Spleen (tissue), 11 donors: ENCODE results near the gene BSND. TPM values are rescaled to one million over a fixed set of nuclear protein-coding genes. Genes with fewer than 3 reads are reported as not detected.

Experiments
- DNase-seq: peaks from one replicate; pipeline ENCODE4 v3.0.0-alpha.2; 2020
- H3K27ac ChIP-seq, 8 donors: fragments of 200-600 bp; sonication (generic) in 7 of 8; 1 replicate in 4 of 8; 2 replicates in 4 of 8; pipeline versions ENCODE4 v1.5.0 to v1.8.0; 2016 to 2021; ENCODE audit warnings: inconsistent platforms in 4 of 8, mild to moderate bottlenecking in 4 of 8, moderate library complexity in 1 of 8
- H3K27me3 ChIP-seq, 7 donors: fragments of 200-600 bp; sonication (generic) in 6 of 7; replicated peaks in 1 of 7; 1 replicate in 4 of 7; 2 replicates in 3 of 7; pipeline versions ENCODE4 v1.5.0 to v1.8.0; 2016 to 2021; ENCODE audit warnings: inconsistent platforms in 3 of 7, mild to moderate bottlenecking in 1 of 7
- H3K36me3 ChIP-seq, 6 donors: fragments of 200-600 bp; sonication (generic) in 5 of 6; 1 replicate in 4 of 6; 2 replicates in 2 of 6; pipeline versions ENCODE4 v1.5.0 to v1.8.0; 2016 to 2021; ENCODE audit warnings: inconsistent platforms in 2 of 6
- H3K4me1 ChIP-seq, 6 donors: fragments of 200-600 bp; sonication (generic) in 5 of 6; 1 replicate in 3 of 6; 2 replicates in 3 of 6; pipeline versions ENCODE4 v1.5.0 to v1.8.0; 2016 to 2021; ENCODE audit warnings: inconsistent platforms in 3 of 6
- H3K4me3 ChIP-seq, 8 donors: fragments of 200-600 bp; sonication (generic) in 7 of 8; 1 replicate in 4 of 8; 2 replicates in 4 of 8; pipeline versions ENCODE4 v1.5.0 to v1.8.0; 2016 to 2021; ENCODE audit warnings: inconsistent platforms in 4 of 8, mild to moderate bottlenecking in 4 of 8, moderate library complexity in 2 of 8
- H3K9me3 ChIP-seq, 8 donors: fragments of 200-600 bp; sonication (generic) in 7 of 8; 1 replicate in 4 of 8; 2 replicates in 4 of 8; pipeline versions ENCODE4 v1.5.0 to v1.8.0; 2016 to 2021; ENCODE audit warnings: inconsistent platforms in 4 of 8
- POLR2A ChIP-seq, 3 donors: fragments of 450-650 bp; IDR thresholded peaks; one replicate each; pipeline ENCODE4 v1.5.1; 2017; ENCODE audit warnings: antibody characterized with exemption in 3 of 3, mild to moderate bottlenecking in 1 of 3
- POLR2AphosphoS5 ChIP-seq, 3 donors: sonication (generic); formaldehyde crosslinking; IDR thresholded peaks; one replicate each; pipeline ENCODE4 v1.5.1; 2017; ENCODE audit warnings: antibody characterized with exemption in 3 of 3
- WGBS, 5 donors: extraction: QIAGEN DNeasy Blood & Tissue Kit in 3 of 5; methylation state at CpG; one replicate each; pipeline versions ENCODE4 v1.1.5 to v1.1.7; 2013 to 2018; 5-methylcytosine and 5-hydroxymethylcytosine counted together
- intact Hi-C: fragments of 100-400 bp; cut with DNase I; formaldehyde crosslinking; loops from one replicate; pipeline ENCODE4 v1.15.0; 2023; ENCODE audit warnings: low total_unique reads
- polyA plus RNA-seq, 3 donors: library from polyadenylated mRNA; stranded (reverse); fragments of 200-250 nt; gene quantifications; one replicate each; pipeline ENCODE4 v1.2.1, GENCODE V29; 2013
- total RNA-seq, 7 donors: library from RNA; depleted of rRNA in 3 of 7; stranded (reverse); fragments of >200 nt in 3 of 7; fragmentation: NEBNext Ultra II Directional in 4 of 7; extraction: Animal tissue kit (Norgen Biotek cat#: 25700) in 4 of 7; gene quantifications; one replicate each; pipeline versions ENCODE4 v1.1.0 to v1.2.1, GENCODE V29; 2016 to 2021
- TF ChIP-seq, protein P1 (sequence below), 11 experiments: fragments of 200-600 bp in 7 of 11; fragments of 450-650 bp in 4 of 11; sonication (generic) in 4 of 11; IDR thresholded peaks in 8 of 11; conservative IDR thresholded peaks in 3 of 11; 1 replicate in 7 of 11; 2 replicates in 4 of 11; pipeline versions ENCODE4 v1.4.0 to v1.8.0; 2016 to 2021; ENCODE audit warnings: antibody characterized with exemption in 11 of 11, inconsistent platforms in 4 of 11, mild to moderate bottlenecking in 1 of 11
- donor health status: healthy with polysubstance abuse.
- donor health status: DM: no; HTN: no; CAD: no; lungs with moderate emphysema.
- donor health status: DM: no; HTN: no; CAD: no.
- donor health status: Bipolar disorder and iron deficiency.
- donor health status: healthy.
- donor health status: DM: no; HTN: no; CAD: no.
- donor health status: DM: yes; HTN: yes; CAD: no.

BSND gene
- total and polyA plus RNA-seq, 10 donors = 0.02 to 0.20 (median 0.09) TPM; not detected in 5

- peaks cover 7 to 27% (median 20%) of the 10 kb centered on the region in 6 donors for H3K4me1 ChIP-seq
- intact Hi-C loops = no loop called here
- no peaks in the 10 kb centered on the region for H3K9me3 ChIP-seq
- no peaks in the 10 kb centered on the region for H3K36me3 ChIP-seq
- no peak for TF ChIP-seq POLR2A (IDR thresholded peaks at IDR 0.05)
- TF ChIP-seq, protein P1, sequence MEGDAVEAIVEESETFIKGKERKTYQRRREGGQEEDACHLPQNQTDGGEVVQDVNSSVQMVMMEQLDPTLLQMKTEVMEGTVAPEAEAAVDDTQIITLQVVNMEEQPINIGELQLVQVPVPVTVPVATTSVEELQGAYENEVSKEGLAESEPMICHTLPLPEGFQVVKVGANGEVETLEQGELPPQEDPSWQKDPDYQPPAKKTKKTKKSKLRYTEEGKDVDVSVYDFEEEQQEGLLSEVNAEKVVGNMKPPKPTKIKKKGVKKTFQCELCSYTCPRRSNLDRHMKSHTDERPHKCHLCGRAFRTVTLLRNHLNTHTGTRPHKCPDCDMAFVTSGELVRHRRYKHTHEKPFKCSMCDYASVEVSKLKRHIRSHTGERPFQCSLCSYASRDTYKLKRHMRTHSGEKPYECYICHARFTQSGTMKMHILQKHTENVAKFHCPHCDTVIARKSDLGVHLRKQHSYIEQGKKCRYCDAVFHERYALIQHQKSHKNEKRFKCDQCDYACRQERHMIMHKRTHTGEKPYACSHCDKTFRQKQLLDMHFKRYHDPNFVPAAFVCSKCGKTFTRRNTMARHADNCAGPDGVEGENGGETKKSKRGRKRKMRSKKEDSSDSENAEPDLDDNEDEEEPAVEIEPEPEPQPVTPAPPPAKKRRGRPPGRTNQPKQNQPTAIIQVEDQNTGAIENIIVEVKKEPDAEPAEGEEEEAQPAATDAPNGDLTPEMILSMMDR (IDR thresholded peaks at IDR 0.05 in 8 of 11, conservative IDR thresholded peaks at IDR 0.05 in 3 of 11) = no peak
- peak in 1 of 3 donors; percentile 80 for TF ChIP-seq POLR2AphosphoS5 (IDR thresholded peaks at IDR 0.05)
- peaks cover 0 to 1% (median 0%) of the 10 kb centered on the region in 7 donors for H3K27me3 ChIP-seq
- peak overlapping the region in 1 of 8 donors; percentile 47 for H3K4me3 ChIP-seq
- DNase-seq = peak; percentile 82
- peak overlapping the region in 7 of 8 donors; percentile 16 to 85 (median 78) for H3K27ac ChIP-seq
- WGBS, 5 donors = 14 to 24% (median 22%) methylated on average over 7 of the region's 7 CpGs
These were observed 33.0 kb upstream of the BSND start for GRCh38 chr1:54965624-54966340.

DNA sequence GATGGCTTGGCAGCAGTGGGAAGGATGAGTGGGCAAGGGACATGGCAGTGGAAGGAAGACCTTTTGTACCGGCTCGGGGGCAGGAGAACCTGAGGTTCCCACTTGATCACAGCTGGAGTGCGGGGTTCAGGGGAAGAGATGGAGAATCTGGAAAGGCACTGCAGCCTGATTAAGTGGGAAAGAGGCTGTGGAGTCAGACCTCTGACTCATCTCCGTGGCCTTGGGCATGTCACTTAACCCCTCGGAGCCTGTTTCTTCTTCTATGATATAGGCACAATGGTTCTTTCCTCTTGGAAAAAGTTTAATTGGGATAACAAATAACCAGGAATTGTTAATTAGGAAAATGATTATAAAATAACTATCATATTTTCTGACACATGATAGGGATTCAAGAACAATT lies 31.4 kb upstream of the BSND start:
- Histone ChIP-seq H3K27me3 (peaks cover 0 to 6% (median 0%) of the 10 kb centered on the region in 7 donors), H3K4me1 (peaks cover 7 to 27% (median 20%) of the 10 kb centered on the region in 6 donors), H3K9me3 (no peaks in the 10 kb centered on the region), H3K36me3 (no peaks in the 10 kb centered on the region), H3K4me3 (no peak overlapping the region), H3K27ac (no peak overlapping the region)
- 70 to 77% (median 74%) methylated on average over 5 of the region's 5 CpGs for WGBS, 5 donors
- no peak for TF ChIP-seq POLR2AphosphoS5 (IDR thresholded peaks at IDR 0.05)
- TF ChIP-seq POLR2A (IDR thresholded peaks at IDR 0.05) = no peak
- TF ChIP-seq, protein P1 (IDR thresholded peaks at IDR 0.05 in 8 of 11, conservative IDR thresholded peaks at IDR 0.05 in 3 of 11) = no peak
- intact Hi-C loops = no loop called here
- DNase-seq = no peak

GRCh38 chr1:54968551-54968950 lies 30.2 kb upstream of the BSND start:
- intact Hi-C loops = no loop called here
- Histone ChIP-seq H3K4me1 (peaks cover 7 to 27% (median 20%) of the 10 kb centered on the region in 6 donors), H3K4me3 (no peak overlapping the region), H3K36me3 (no peaks in the 10 kb centered on the region), H3K27me3 (peaks cover 0 to 16% (median 0%) of the 10 kb centered on the region in 7 donors), H3K9me3 (no peaks in the 10 kb centered on the region), H3K27ac (no peak overlapping the region)
- TF ChIP-seq POLR2A (IDR thresholded peaks at IDR 0.05) (no peak), POLR2AphosphoS5 (IDR thresholded peaks at IDR 0.05) (no peak)
- TF ChIP-seq, protein P1 (IDR thresholded peaks at IDR 0.05 in 8 of 11, conservative IDR thresholded peaks at IDR 0.05 in 3 of 11) = no peak
- no peak for DNase-seq
- 64 to 86% (median 77%) methylated on average over 4 of the region's 4 CpGs for WGBS, 5 donors

- 63 to 94% (median 87%) methylated on average over 1 of the region's 1 CpG for WGBS, 5 donors
- H3K27me3 ChIP-seq = peaks cover 0 to 17% (median 0%) of the 10 kb centered on the region in 7 donors
- H3K4me3 ChIP-seq = no peak overlapping the region
- no peaks in the 10 kb centered on the region for H3K36me3 ChIP-seq
- H3K4me1 ChIP-seq = peaks cover 7 to 26% (median 20%) of the 10 kb centered on the region in 6 donors
- H3K27ac ChIP-seq = no peak overlapping the region
- intact Hi-C loops = no loop called here
- DNase-seq = no peak
- no peaks in the 10 kb centered on the region for H3K9me3 ChIP-seq
- TF ChIP-seq, protein P1 (IDR thresholded peaks at IDR 0.05 in 8 of 11, conservative IDR thresholded peaks at IDR 0.05 in 3 of 11) = no peak
- no peak for TF ChIP-seq POLR2AphosphoS5 (IDR thresholded peaks at IDR 0.05)
- TF ChIP-seq POLR2A (IDR thresholded peaks at IDR 0.05) = no peak
These were observed 28.9 kb upstream of the BSND start for GRCh38 chr1:54969879-54970278.
